Measurements from ENCODE around the gene FAM200C. TPM values are rescaled to one million over a fixed set of nuclear protein-coding genes. Genes with fewer than 3 reads are reported as not detected.
A peak's percentile ranks its signal among the peaks of the same experiment; 100 is the strongest.
"Not testable (repeated sequence)": the region's sequence is repeated elsewhere in the genome, so short reads cannot be mapped to it uniquely, and the experiment has no call there.

FAM200C gene
- total RNA-seq, 2 experiments from 2014 or later, result 0.16 TPM; not detected in 1

DNA sequence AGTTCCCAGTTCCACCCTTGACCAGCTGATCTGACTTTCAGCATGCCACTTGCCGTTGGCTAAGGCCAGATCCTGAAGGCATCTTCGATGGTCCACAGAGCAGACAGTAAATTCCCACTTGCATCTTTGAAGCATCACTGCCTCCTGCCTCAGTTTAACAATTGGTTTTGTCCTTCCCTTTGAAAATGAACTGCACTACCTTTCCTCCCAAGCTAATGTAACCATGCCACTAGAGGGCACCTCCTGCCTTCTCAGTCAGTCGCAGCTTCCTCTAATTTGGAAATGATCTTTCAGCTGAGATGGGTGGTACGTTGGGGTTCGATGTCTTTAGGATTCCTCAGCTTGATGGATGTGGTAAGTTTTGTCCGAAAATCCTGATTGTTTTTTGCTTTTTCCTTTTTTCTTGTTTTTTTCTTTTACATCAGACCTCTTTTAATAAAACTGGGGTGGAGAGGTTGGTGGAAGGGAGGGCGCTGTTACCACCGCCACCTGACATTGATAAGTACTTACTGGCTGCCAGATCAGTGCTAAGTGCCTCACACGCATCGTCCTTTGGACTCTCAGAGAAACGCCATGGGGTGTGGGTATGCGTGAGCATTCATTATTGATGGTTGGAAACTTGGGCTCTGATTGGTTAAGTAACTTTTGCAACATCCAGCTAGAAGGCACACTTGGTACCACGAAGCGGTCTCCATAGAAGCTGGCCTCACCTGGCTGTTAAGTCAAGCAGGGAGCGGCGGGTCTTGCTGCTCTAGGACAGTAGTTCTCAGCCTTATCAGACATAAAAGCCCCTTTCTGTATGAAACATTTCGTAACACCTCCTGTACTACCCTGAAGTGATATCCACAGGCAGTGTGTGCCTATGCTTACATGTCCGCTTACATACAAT is 38.7 kb upstream of the FAM200C start:
- Histone ChIP-seq H3K27me3 (ENCODE audit: control insufficient read depth in 1 of 2, insufficient read depth in 2 of 2, low read length in 2 of 2) (no peaks in the 10 kb centered on the region), H3K36me3 (ENCODE audit: insufficient read depth, low read length) (no peaks in the 10 kb centered on the region), H3K4me3 (ENCODE audit: low read length) (peak overlapping the region; percentile 61), H3K27ac (ENCODE audit: low read depth in 1 of 2, low read length in 2 of 2) (peak overlapping the region in 1 of 2 donors; percentile 37), H3K9me3 (ENCODE audit: control insufficient read depth in 1 of 2, insufficient read depth in 1 of 2, low read length in 2 of 2) (no peaks in the 10 kb centered on the region), H3K4me1 (ENCODE audit: insufficient read depth, low read length) (peaks cover 22% of the 10 kb centered on the region)
- H3K4me1 Mint-ChIP-seq (ENCODE audit: low read depth), result peaks cover 4% of the 10 kb centered on the region
- H3K27me3 Mint-ChIP-seq, result peaks cover 3% of the 10 kb centered on the region
- DNase-seq (peak; percentile 23 to 84 (median 43)), ATAC-seq (ENCODE audit: poor library complexity) (peak; percentile 67)
- no peaks in the 10 kb centered on the region for H3K36me3 Mint-ChIP-seq (ENCODE audit: low read depth)
- ChIA-PET CTCF (interaction anchor here (0.5 to 3.4 kb wide), 31 partner anchors 10 to 1282 kb away, joined by 3 to 114 read pairs (median 4); partner anchors contain the start of genes PTTG1, SLU7 and TTC1), POLR2A (interaction anchor here (0.9 to 3.4 kb wide), 9 partner anchors 10 to 68 kb away, joined by 3 to 32 read pairs (median 7); partner anchors contain the start of genes PTTG1 and SLU7)
- H3K9me3 Mint-ChIP-seq, result no peaks in the 10 kb centered on the region
- peak overlapping the region; percentile 85 for H3K4me3 Mint-ChIP-seq
- TF ChIP-seq, protein P1, sequence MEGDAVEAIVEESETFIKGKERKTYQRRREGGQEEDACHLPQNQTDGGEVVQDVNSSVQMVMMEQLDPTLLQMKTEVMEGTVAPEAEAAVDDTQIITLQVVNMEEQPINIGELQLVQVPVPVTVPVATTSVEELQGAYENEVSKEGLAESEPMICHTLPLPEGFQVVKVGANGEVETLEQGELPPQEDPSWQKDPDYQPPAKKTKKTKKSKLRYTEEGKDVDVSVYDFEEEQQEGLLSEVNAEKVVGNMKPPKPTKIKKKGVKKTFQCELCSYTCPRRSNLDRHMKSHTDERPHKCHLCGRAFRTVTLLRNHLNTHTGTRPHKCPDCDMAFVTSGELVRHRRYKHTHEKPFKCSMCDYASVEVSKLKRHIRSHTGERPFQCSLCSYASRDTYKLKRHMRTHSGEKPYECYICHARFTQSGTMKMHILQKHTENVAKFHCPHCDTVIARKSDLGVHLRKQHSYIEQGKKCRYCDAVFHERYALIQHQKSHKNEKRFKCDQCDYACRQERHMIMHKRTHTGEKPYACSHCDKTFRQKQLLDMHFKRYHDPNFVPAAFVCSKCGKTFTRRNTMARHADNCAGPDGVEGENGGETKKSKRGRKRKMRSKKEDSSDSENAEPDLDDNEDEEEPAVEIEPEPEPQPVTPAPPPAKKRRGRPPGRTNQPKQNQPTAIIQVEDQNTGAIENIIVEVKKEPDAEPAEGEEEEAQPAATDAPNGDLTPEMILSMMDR (IDR thresholded peaks at IDR 0.05), result peak; percentile 76
- intact Hi-C loops (cut with DNase I, micrococcal nuclease), result loop anchor here (1.0 to 5.0 kb wide), 3 partner anchors 30 to 349 kb away; no protein-coding TSS in a partner anchor
- H3K27ac Mint-ChIP-seq, result peak overlapping the region; percentile 58

DNA sequence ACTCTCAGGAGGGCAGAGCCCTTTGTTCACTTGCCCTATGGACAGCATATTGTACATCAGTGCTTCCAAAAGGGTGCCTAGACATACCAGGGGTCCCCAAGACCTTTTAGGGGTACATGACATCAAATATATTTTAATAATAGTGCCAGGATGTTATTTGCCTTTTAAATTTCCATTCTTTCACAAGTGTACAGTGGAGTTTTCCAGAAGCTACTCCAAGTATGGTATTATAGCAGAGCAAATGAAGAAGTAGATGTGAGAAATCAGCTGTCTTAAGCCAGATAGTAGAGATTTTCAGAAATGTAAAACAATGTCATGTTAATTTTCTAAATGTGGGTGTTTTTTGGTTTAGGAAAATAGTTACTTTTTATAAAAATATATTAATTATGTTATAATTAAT is 37.4 kb upstream of the FAM200C start:
- no peak for ATAC-seq (ENCODE audit: poor library complexity)
- H3K27ac ChIP-seq (ENCODE audit: low read depth in 1 of 2, low read length in 2 of 2), result no peak overlapping the region
- TF ChIP-seq, protein P1 (IDR thresholded peaks at IDR 0.05), result no peak
- peaks cover 19% of the 10 kb centered on the region for H3K4me1 ChIP-seq (ENCODE audit: insufficient read depth, low read length)
- intact Hi-C loops (cut with DNase I, micrococcal nuclease), result loop anchor here in 1 of 2 experiments (5.0 kb wide), 1 partner anchor 350 kb away; no protein-coding TSS in a partner anchor
- H3K4me3 ChIP-seq (ENCODE audit: low read length), result no peak overlapping the region
- no peaks in the 10 kb centered on the region for H3K36me3 Mint-ChIP-seq (ENCODE audit: low read depth)
- H3K4me1 Mint-ChIP-seq (ENCODE audit: low read depth), result peaks cover 4% of the 10 kb centered on the region
- CTCF ChIA-PET, result interaction anchor here (1.6 to 3.4 kb wide), 2 partner anchors 15 to 22 kb away, joined by 4 to 114 read pairs; partner anchors contain the start of genes PTTG1 and SLU7
- no peaks in the 10 kb centered on the region for H3K9me3 ChIP-seq (ENCODE audit: control insufficient read depth in 1 of 2, insufficient read depth in 1 of 2, low read length in 2 of 2)
- H3K27me3 Mint-ChIP-seq, result peaks cover 3% of the 10 kb centered on the region
- POLR2A ChIA-PET, result interaction anchor here (2.6 to 3.4 kb wide), 4 partner anchors 15 to 70 kb away, joined by 21 to 32 read pairs (median 26); partner anchors contain the start of genes PTTG1 and SLU7
- no peaks in the 10 kb centered on the region for H3K36me3 ChIP-seq (ENCODE audit: insufficient read depth, low read length)
- H3K4me3 Mint-ChIP-seq, result no peak overlapping the region
- H3K9me3 Mint-ChIP-seq, result no peaks in the 10 kb centered on the region
- DNase-seq, result no peak
- no peak overlapping the region for H3K27ac Mint-ChIP-seq
- no peaks in the 10 kb centered on the region for H3K27me3 ChIP-seq (ENCODE audit: control insufficient read depth in 1 of 2, insufficient read depth in 2 of 2, low read length in 2 of 2)

DNA sequence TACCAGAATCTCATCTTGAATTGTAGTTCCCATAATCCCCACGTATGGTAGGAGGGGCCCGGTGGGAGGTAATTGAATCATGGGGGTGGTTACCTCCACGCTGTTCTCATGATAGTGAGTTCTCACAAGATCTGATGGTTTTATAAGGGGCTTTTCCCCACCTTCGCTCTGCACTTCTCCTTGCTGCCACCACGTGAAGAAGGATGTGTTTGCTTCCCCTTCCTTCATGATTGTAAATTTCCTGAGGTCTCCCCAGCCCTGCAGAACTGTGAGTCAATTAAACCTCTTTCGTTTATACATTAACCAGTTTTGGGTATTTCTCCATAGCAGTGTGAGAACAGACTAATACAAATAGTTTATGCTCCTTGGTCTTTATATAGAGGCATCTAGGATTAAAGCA is 36.8 kb upstream of the FAM200C start:
- POLR2A ChIA-PET; H3K9me3 ChIP-seq (ENCODE audit: control insufficient read depth in 1 of 2, insufficient read depth in 1 of 2, low read length in 2 of 2); H3K4me3 Mint-ChIP-seq; H3K27me3 Mint-ChIP-seq; H3K4me1 Mint-ChIP-seq (ENCODE audit: low read depth); CTCF ChIA-PET; H3K27me3 ChIP-seq (ENCODE audit: control insufficient read depth in 1 of 2, insufficient read depth in 2 of 2, low read length in 2 of 2); H3K27ac Mint-ChIP-seq; H3K9me3 Mint-ChIP-seq; ATAC-seq (ENCODE audit: poor library complexity); H3K27ac ChIP-seq (ENCODE audit: low read depth in 1 of 2, low read length in 2 of 2); H3K36me3 Mint-ChIP-seq (ENCODE audit: low read depth); H3K36me3 ChIP-seq (ENCODE audit: insufficient read depth, low read length); H3K4me3 ChIP-seq (ENCODE audit: low read length): not testable (repeated sequence)
- H3K4me1 ChIP-seq (ENCODE audit: insufficient read depth, low read length), result peaks cover 19% of the 10 kb centered on the region
- peak in 1 of 14 experiments; percentile 44 for DNase-seq
- intact Hi-C loops (cut with DNase I, micrococcal nuclease), result loop anchor here in 1 of 2 experiments (5.0 kb wide), 1 partner anchor 351 kb away; no protein-coding TSS in a partner anchor
